ENCODE data around the gene EBP. TPM values are rescaled to one million over a fixed set of nuclear protein-coding genes. Genes with fewer than 3 reads are reported as not detected.
"Not testable (repeated sequence)": the region's sequence is repeated elsewhere in the genome, so short reads cannot be mapped to it uniquely, and the experiment has no call there.

EBP gene
- total RNA-seq, 1 experiment from 2014 or later = 76.1 TPM

DNA sequence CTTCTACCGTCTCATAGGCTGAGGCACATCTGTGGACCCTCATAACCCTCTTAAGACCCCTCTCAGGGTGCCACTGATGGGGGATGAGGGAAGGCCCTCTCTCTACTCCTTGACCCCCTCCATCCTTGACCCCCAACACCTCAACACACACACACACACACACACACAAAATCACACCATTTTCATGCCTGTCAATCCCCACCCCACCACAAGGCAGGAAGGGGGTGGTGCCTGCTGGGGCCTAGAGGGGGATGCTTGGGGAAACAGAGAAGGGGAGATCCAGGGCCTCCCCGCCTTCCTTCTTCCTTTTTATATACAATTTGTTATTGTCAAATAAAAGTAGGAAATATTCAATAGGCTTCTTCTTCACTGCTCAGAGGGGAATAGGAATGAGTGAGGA is 1.2 kb upstream of the EBP start:
- H3K4me3 ChIP-seq = no peak overlapping the region
- no peak overlapping the region for H3K27ac ChIP-seq
- no peak for DNase-seq (ENCODE audit: low read depth in 1 of 2, low spot score in 2 of 2)
- no peaks in the 10 kb centered on the region for H3K9me3 ChIP-seq (replicated peaks)
- 0 out of 2 replicates have a peak, but pooled peaks cover 3% of the 10 kb centered on the region for H3K36me3 ChIP-seq
- H3K4me1 ChIP-seq (replicated peaks) = no peaks in the 10 kb centered on the region
- H3K27me3 ChIP-seq (replicated peaks) = no peaks in the 10 kb centered on the region

DNA sequence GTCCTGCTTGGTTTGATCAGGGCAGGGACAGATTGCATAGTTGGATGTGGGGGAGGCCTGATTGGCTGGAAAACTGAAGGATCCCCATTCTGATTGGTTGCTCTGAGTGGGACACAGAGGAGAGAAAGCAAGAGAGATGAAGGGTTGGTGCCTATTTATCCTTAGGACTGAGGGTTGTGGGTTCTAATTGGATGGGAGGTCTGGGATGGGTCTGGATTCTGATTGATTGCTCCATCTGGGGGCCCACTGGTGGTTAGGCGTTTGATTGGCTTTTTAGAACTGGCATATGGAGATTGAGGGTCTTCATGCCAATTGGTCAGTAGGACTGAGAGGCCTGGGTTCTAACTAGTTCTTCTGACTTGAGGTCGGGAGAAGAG is 644 bp upstream of the EBP start:
- Histone ChIP-seq H3K27ac (no peak overlapping the region), H3K27me3 (replicated peaks) (no peaks in the 10 kb centered on the region), H3K9me3 (replicated peaks) (no peaks in the 10 kb centered on the region), H3K4me3 (no peak overlapping the region), H3K36me3 (0 out of 2 replicates have a peak, but pooled peaks cover 3% of the 10 kb centered on the region), H3K4me1 (replicated peaks) (no peaks in the 10 kb centered on the region)
- DNase-seq (ENCODE audit: low read depth in 1 of 2, low spot score in 2 of 2) = no peak

DNA sequence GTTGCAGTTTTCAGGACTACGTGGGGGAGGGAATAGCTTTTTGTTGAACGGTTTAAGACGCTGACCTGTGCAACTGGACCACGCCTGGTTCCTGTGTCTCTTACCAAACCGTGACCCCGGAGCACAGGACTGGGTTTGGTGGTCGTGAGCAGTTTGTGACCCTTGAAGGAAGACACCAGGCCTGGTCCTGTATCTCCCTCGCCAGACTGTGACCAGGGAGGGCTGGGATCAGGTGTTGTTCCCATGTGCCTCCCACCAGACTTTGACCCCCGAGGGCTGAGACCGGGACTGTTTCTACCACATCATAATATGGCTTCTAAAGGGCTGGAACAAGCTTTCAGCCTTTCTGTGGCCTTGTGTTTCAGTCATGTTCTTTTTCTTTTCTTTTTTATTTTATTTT is 683 bp downstream of the EBP start:
- Histone ChIP-seq H3K4me1 (replicated peaks) (no peaks in the 10 kb centered on the region), H3K36me3 (peaks cover 9% of the 10 kb centered on the region; the same call in 1 of the 2 replicates), H3K4me3 (peak overlapping the region; percentile 50), H3K27ac (no peak overlapping the region), H3K27me3 (replicated peaks) (no peaks in the 10 kb centered on the region), H3K9me3 (replicated peaks) (no peaks in the 10 kb centered on the region)
- peak in 1 of 2 experiments; percentile 11 for DNase-seq (ENCODE audit: low read depth in 1 of 2, low spot score in 2 of 2)

DNA sequence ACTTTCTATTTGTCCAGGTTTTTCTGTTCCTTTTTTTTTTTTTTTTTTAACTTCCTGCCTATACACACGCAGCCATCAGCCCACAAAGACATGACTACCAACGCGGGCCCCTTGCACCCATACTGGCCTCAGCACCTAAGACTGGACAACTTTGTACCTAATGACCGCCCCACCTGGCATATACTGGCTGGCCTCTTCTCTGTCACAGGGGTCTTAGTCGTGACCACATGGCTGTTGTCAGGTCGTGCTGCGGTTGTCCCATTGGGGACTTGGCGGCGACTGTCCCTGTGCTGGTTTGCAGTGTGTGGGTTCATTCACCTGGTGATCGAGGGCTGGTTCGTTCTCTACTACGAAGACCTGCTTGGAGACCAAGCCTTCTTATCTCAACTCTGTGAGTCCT is 2.1 kb downstream of the EBP start:
- Histone ChIP-seq H3K9me3 (replicated peaks) (no peaks in the 10 kb centered on the region), H3K27me3 (replicated peaks) (no peaks in the 10 kb centered on the region), H3K4me3 (no peak overlapping the region), H3K4me1 (replicated peaks) (no peaks in the 10 kb centered on the region), H3K27ac (no peak overlapping the region), H3K36me3 (peaks cover 11% of the 10 kb centered on the region; the same call in 1 of the 2 replicates)
- no peak for DNase-seq (ENCODE audit: low read depth in 1 of 2, low spot score in 2 of 2)

DNA sequence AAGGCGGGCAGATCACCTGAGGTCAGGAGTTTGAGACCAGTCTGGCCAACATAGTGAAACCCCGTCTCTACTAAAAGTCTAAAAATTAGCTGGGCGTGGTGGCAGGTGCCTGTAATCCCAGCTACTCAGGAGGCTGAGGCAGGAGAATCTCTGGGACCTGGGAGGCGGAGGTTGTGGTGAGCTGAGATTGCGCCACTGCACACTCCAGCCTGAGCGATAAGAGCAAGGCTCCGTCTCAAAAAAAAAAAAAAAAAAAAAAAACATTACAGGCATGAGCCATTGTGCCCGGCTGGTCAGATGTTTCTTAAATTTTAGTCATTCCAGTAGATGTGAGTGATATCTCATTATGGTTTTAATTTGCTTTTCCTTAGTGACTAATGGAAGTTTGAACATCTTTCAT is 4.2 kb downstream of the EBP start:
- not testable (repeated sequence) for H3K9me3 ChIP-seq (replicated peaks); H3K27me3 ChIP-seq (replicated peaks); DNase-seq (ENCODE audit: low read depth in 1 of 2, low spot score in 2 of 2); H3K4me3 ChIP-seq; H3K27ac ChIP-seq; H3K4me1 ChIP-seq (replicated peaks)
- H3K36me3 ChIP-seq = peaks cover 11% of the 10 kb centered on the region; the same call in 1 of the 2 replicates

DNA sequence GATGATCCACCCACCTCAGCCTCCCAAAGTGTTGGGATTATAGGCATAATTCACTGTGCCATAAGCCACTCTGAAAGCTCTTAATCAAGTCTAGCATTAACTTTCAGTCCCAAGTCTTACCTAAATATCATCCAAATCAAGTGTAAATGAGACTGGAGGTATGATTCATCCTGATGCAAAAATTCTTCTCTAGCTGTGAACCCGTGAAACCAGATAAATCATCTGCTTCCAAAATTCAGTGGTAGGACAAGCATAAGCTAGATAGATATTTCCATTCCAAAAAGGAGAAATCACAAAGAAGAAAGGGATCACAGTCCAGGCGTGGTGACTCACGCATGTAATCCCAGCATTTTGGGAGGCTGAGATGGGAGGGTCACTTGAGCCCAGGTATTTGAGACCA is 9.1 kb downstream of the EBP start:
- no peak for DNase-seq (ENCODE audit: low read depth in 1 of 2, low spot score in 2 of 2)
- Histone ChIP-seq H3K36me3 (peaks cover 8% of the 10 kb centered on the region; the same call in 1 of the 2 replicates), H3K27ac (0 out of 2 replicates have a peak overlapping the region, but pooled peaks have one; percentile 74), H3K9me3 (replicated peaks) (no peaks in the 10 kb centered on the region), H3K4me3 (no peak overlapping the region), H3K4me1 (replicated peaks) (peaks cover 16% of the 10 kb centered on the region), H3K27me3 (replicated peaks) (no peaks in the 10 kb centered on the region)

DNA sequence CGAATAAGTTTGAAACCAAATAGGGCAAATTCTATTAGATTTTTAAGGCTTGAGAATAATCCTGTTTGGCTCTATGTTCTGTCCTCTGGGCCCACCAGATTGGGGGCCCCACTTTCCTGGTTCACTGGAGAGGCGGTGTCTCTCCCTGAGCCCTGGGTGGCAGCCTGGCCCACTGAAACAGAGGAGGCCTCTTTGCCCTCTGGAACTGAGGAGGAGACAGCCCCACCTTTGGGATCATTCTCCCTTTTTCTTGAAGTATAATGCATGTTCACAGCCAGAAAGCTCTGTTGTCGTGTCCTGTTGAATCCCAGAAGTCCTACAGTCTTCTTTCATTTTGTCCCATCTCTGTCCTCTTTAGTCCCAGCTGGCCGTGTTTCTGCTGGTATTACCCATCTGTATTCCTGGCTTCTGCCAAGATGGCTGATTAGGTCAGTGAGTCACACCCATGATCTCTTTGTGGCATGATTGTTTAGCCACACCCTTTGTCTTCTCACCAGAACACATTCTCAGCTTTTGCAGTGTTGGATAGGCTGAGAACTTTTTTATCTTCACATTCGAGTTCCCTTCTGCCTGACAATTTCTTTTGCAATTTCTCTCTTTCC is 9.9 kb downstream of the EBP start:
- peak; percentile 52 to 57 for DNase-seq (ENCODE audit: low read depth in 1 of 2, low spot score in 2 of 2)
- Histone ChIP-seq H3K27ac (peak overlapping the region; percentile 74), H3K36me3 (peaks cover 8% of the 10 kb centered on the region; the same call in 1 of the 2 replicates), H3K4me1 (replicated peaks) (peaks cover 16% of the 10 kb centered on the region), H3K4me3 (no peak overlapping the region), H3K27me3 (replicated peaks) (no peaks in the 10 kb centered on the region), H3K9me3 (replicated peaks) (no peaks in the 10 kb centered on the region)

DNA sequence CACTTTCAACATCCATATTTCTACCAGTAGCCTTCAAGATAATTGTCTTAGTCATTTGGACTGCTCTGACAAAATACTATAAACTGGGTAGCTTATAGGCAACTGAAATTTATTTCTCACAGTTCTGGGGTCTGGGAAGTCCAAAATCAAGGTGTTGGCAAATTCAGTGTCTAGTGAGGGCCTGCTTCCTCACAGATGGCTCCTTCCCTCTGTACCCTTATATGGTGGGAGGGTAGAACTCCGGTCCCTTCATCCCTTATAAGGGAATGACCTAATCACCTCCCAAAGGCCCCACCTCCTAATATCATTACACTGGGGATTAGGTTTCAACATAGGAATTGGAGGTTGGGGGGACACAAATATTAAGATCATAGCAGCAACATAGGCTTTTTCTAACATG is 10.6 kb downstream of the EBP start:
- Histone ChIP-seq H3K27ac (peak overlapping the region; percentile 74), H3K4me1 (replicated peaks) (peaks cover 16% of the 10 kb centered on the region), H3K27me3 (replicated peaks) (no peaks in the 10 kb centered on the region), H3K4me3 (no peak overlapping the region), H3K36me3 (peaks cover 2% of the 10 kb centered on the region; the same call in 1 of the 2 replicates), H3K9me3 (replicated peaks) (no peaks in the 10 kb centered on the region)
- DNase-seq (ENCODE audit: low read depth in 1 of 2, low spot score in 2 of 2) = no peak

DNA sequence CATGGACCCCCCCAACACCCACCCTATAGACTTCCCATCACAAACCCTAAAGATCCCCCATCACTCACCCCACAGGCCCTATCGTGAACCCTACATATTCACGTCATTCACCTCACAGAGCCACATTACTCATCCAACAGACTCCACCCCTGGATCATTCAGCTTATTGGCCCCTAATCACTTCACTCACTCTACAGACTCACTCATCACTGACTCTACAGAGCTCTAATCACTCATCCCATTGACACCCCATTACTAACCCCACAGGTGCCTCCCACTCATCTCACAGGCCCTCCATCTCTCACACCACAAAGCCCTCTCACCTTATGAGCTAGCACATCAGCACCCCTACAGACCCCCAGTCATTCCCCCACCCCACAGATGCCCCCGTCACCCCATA is 11.6 kb downstream of the EBP start:
- H3K27me3 ChIP-seq (replicated peaks) = no peaks in the 10 kb centered on the region
- H3K4me1 ChIP-seq (replicated peaks) = peaks cover 16% of the 10 kb centered on the region
- H3K9me3 ChIP-seq (replicated peaks) = no peaks in the 10 kb centered on the region
- DNase-seq (ENCODE audit: low read depth in 1 of 2, low spot score in 2 of 2) = no peak
- no peak overlapping the region for H3K27ac ChIP-seq
- no peak overlapping the region for H3K4me3 ChIP-seq
- H3K36me3 ChIP-seq = no peaks in the 10 kb centered on the region

DNA sequence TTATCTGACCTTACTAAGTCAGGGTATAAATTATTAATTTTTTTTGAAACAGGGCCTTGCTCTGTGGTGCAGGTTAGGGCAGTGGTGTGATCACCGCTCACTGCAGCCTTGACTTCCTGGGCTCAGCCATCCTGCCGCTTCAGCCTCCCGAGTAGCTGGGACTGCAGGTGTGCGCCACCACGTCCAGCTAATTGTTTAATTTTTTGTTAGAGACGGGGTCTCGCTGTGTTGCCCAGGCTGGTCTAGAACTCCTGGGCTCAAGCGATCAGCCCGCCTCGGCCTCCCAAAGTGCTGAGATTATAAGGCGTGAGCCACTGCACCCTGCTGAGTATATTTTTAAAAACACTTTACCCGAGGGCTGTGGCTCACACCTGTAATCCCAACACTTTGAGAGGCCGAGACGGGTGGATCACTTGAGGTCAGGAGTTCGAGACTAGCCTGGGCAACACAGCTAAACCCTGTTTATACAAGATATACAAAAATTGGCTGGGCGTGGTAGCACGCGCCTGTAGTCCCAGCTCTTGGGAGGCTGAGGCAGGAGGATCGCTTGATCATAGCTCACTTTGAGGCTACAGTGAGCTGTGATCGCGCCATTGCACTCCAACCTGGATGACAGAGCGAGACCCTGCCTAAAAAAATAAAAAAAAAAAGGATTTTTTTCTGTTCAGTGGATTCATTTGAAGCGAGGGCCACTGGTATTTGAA is 17.2 kb downstream of the EBP start:
- H3K27ac ChIP-seq = peak overlapping the region; percentile 68
- H3K27me3 ChIP-seq (replicated peaks) = no peaks in the 10 kb centered on the region
- no peak for DNase-seq (ENCODE audit: low read depth in 1 of 2, low spot score in 2 of 2)
- 0 out of 2 replicates have a peak, but pooled peaks cover 2% of the 10 kb centered on the region for H3K36me3 ChIP-seq
- peak overlapping the region; percentile 62 for H3K4me3 ChIP-seq
- no peaks in the 10 kb centered on the region for H3K9me3 ChIP-seq (replicated peaks)
- H3K4me1 ChIP-seq (replicated peaks) = peaks cover 10% of the 10 kb centered on the region

DNA sequence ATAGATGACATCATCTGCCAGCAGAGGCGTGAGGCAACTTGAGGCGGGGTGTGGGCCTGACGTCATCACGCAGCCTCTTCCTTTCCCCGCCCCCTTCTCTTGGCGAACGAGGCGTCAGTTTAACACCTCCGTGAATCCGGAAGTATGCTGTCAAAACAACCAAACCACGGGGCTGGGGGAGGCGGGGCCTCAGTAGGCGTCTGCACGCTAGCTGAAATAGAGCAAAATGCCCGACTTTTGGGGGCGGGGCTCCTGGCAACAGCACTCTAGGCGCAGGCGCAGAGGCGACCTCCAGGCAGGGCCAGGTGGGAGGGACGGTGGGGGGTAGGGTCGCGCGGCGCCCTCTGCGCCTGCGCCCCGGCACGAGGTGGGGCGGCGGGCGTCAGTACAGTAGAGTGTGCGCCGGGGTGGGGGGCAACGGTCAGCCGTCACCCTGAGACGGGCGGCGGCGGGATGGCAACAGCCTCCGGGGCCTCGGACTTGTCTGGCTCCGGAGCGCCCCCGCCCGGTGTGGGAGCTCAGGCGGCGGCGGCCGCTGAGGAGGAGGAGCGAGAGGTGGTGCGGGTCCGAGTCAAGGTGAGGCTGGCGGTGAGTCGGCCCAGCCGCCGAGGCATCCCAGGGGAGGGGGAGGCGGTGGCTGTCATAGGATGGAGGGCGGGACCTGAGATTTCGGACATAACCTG is 17.9 kb downstream of the EBP start, which contains the start of gene TBC1D25:
Gene TBC1D25 (plus strand): TSS at position 370 of the 683 bp plus-strand sequence. CDS start 84 bp downstream, at position 454.
- DNase-seq (ENCODE audit: low read depth in 1 of 2, low spot score in 2 of 2) = peak; percentile 92 to 97
- 0 out of 2 replicates have a peak, but pooled peaks cover 2% of the 10 kb centered on the region for H3K36me3 ChIP-seq
- peak within 1 kb of the TSS; percentile 62 for H3K4me3 ChIP-seq
- H3K27ac ChIP-seq = peak within 1 kb of the TSS; percentile 68
- peaks cover 10% of the 10 kb centered on the region for H3K4me1 ChIP-seq (replicated peaks)
- no peaks in the 10 kb centered on the region for H3K9me3 ChIP-seq (replicated peaks)
- no peaks in the 10 kb centered on the region for H3K27me3 ChIP-seq (replicated peaks)

DNA sequence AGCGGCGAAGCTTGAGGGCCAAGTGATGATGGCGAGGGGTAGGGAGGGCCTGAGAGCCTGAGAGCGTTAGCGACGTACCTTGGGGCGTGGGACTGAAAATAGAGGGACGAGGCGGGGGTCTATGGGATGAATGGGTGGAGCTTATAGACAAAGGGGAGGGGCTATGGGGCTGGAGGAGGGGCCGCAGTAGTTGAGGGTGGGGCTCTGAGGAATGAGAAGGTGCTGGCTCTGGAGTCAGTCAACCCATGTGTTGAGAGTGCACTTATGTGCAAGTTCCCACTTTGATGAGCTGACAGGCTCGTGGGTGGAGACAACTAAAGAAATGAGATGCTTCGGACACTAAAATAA is 18.4 kb downstream of the EBP start:
- no peaks in the 10 kb centered on the region for H3K9me3 ChIP-seq (replicated peaks)
- H3K4me1 ChIP-seq (replicated peaks) = peaks cover 10% of the 10 kb centered on the region
- peak in 1 of 2 experiments; percentile 48 for DNase-seq (ENCODE audit: low read depth in 1 of 2, low spot score in 2 of 2)
- 0 out of 2 replicates have a peak, but pooled peaks cover 2% of the 10 kb centered on the region for H3K36me3 ChIP-seq
- no peaks in the 10 kb centered on the region for H3K27me3 ChIP-seq (replicated peaks)
- peak overlapping the region; percentile 68 for H3K27ac ChIP-seq
- H3K4me3 ChIP-seq = peak overlapping the region; percentile 62

DNA sequence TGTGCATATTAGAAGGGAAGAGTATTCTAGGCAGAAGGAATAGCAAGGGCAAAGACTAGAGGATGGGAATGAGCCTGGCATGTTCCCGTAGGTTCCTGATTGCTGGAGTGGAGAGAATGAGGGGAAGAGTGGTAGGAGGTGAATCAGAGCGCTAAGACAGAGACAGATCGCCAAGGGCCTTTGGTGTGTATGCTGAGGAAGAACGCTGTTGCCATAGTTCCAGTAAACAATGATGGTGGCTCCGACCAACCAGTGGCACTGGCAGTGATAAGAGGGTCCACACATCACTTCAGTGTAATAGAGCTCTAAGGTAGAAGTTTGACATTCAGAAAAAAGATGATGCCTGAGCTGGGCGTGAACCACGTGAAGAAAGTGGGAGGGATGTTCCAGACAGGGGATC is 18.9 kb downstream of the EBP start:
- Histone ChIP-seq H3K27ac (peak overlapping the region; percentile 68; the same call in 1 of the 2 replicates), H3K9me3 (replicated peaks) (no peaks in the 10 kb centered on the region), H3K27me3 (replicated peaks) (no peaks in the 10 kb centered on the region), H3K4me1 (replicated peaks) (peaks cover 10% of the 10 kb centered on the region), H3K4me3 (peak overlapping the region; percentile 62), H3K36me3 (peaks cover 4% of the 10 kb centered on the region; the same call in 1 of the 2 replicates)
- DNase-seq (ENCODE audit: low read depth in 1 of 2, low spot score in 2 of 2) = no peak
